ENCODE results near the gene CBX5. TPM values are rescaled to one million over a fixed set of nuclear protein-coding genes. Genes with fewer than 3 reads are reported as not detected.

CBX5 gene
- polyA plus RNA-seq, 1 of the 3 experiments (the other 2 are of a cell fraction), result 11.6 TPM

DNA sequence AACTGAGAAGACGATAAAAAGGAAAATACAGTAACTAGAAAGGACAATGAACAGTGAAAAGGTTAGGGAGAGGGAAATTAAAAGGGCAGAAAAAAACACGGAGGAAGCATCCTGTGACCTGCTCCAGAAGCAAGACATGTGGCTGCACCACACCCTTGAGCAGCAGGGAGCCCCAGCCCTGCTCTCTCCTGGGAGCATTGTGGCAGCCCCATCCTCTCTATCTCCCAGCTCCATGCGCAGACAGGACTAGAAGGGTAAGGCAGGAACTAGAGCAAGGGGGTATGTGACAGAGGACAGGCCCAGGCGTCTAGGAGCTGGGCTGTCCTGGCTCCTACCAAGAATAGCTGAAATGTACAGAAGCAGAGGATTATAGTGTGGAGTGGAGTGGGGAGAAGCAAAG is 52.5 kb downstream of the CBX5 start (continued):
- TF ChIP-seq, protein P1, sequence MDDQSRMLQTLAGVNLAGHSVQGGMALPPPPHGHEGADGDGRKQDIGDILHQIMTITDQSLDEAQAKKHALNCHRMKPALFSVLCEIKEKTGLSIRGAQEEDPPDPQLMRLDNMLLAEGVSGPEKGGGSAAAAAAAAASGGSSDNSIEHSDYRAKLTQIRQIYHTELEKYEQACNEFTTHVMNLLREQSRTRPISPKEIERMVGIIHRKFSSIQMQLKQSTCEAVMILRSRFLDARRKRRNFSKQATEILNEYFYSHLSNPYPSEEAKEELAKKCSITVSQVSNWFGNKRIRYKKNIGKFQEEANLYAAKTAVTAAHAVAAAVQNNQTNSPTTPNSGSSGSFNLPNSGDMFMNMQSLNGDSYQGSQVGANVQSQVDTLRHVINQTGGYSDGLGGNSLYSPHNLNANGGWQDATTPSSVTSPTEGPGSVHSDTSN (IDR thresholded peaks at IDR 0.05), result no peak
- no peak for TF ChIP-seq TAF1 (IDR thresholded peaks at IDR 0.05; ENCODE audit: borderline replicate concordance, low read depth, low read length)

DNA sequence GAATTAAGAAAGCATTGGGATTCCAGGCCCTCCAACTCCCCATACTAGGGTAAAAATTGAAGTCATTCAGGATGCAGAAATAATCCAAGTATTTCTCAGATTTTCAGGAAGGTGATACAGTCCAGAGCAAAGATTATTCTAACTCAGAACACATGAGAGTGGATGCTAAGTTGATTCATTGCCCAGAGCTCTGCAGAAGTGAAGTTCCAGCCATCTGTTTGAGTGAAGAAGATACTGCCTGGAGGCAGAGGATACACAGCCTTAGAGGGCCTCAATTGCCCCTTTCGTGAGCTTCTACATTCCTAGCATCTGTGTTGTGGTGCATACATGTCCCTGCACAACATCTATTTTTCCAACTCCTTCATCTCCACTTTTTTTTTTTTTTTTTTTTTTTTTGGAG is 54.3 kb downstream of the CBX5 start:
- H3K4me1 ChIP-seq (ENCODE audit: control insufficient read depth in 1 of 2, insufficient read depth in 2 of 2, low read depth in 1 of 2, low read length in 1 of 2), result peaks cover 3 to 18% of the 10 kb centered on the region in 2 experiments; a peak in 3 of 4 replicates
- ChIA-PET CTCF (interaction anchor here (0.6 to 6.7 kb wide), 8 partner anchors 10 to 246 kb away, joined by 3 to 60 read pairs (median 6); partner anchors contain the start of gene COPZ1), POLR2A (no interaction called here)
- H3K36me3 ChIP-seq (replicated peaks in 1 of 2; ENCODE audit: control insufficient read depth in 1 of 2, insufficient read depth in 2 of 2, low read length in 1 of 2), result no peaks in the 10 kb centered on the region
- no peak overlapping the region for H3K4me3 ChIP-seq (ENCODE audit: low read depth in 2 of 2, low read length in 1 of 2)
- no peaks in the 10 kb centered on the region for H3K9me2 ChIP-seq
- DNase-seq, result no peak
- no peak overlapping the region for H3K9ac ChIP-seq
- no peaks in the 10 kb centered on the region for H3K79me2 ChIP-seq (ENCODE audit: insufficient read depth)
- H4K20me1 ChIP-seq (ENCODE audit: insufficient read depth), result no peaks in the 10 kb centered on the region
- TF ChIP-seq, protein P2, sequence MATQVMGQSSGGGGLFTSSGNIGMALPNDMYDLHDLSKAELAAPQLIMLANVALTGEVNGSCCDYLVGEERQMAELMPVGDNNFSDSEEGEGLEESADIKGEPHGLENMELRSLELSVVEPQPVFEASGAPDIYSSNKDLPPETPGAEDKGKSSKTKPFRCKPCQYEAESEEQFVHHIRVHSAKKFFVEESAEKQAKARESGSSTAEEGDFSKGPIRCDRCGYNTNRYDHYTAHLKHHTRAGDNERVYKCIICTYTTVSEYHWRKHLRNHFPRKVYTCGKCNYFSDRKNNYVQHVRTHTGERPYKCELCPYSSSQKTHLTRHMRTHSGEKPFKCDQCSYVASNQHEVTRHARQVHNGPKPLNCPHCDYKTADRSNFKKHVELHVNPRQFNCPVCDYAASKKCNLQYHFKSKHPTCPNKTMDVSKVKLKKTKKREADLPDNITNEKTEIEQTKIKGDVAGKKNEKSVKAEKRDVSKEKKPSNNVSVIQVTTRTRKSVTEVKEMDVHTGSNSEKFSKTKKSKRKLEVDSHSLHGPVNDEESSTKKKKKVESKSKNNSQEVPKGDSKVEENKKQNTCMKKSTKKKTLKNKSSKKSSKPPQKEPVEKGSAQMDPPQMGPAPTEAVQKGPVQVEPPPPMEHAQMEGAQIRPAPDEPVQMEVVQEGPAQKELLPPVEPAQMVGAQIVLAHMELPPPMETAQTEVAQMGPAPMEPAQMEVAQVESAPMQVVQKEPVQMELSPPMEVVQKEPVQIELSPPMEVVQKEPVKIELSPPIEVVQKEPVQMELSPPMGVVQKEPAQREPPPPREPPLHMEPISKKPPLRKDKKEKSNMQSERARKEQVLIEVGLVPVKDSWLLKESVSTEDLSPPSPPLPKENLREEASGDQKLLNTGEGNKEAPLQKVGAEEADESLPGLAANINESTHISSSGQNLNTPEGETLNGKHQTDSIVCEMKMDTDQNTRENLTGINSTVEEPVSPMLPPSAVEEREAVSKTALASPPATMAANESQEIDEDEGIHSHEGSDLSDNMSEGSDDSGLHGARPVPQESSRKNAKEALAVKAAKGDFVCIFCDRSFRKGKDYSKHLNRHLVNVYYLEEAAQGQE (IDR thresholded peaks at IDR 0.05; ENCODE audit: low read depth, low read length), result no peak
- TF ChIP-seq TCF12 (IDR thresholded peaks at IDR 0.05) (0 out of 2 replicates have a peak, but pooled peaks have one; percentile 7), EP300 (IDR thresholded peaks at IDR 0.05; ENCODE audit: borderline replicate concordance in 1 of 2, low read depth in 1 of 2, low read length in 1 of 2) (no peak), ELF1 (IDR thresholded peaks at IDR 0.05) (no peak), SIN3A (IDR thresholded peaks at IDR 0.05; ENCODE audit: borderline replicate concordance, low read depth, low read length) (no peak)
- TF ChIP-seq, protein P1 (IDR thresholded peaks at IDR 0.05), result no peak
- TF ChIP-seq, protein P3, sequence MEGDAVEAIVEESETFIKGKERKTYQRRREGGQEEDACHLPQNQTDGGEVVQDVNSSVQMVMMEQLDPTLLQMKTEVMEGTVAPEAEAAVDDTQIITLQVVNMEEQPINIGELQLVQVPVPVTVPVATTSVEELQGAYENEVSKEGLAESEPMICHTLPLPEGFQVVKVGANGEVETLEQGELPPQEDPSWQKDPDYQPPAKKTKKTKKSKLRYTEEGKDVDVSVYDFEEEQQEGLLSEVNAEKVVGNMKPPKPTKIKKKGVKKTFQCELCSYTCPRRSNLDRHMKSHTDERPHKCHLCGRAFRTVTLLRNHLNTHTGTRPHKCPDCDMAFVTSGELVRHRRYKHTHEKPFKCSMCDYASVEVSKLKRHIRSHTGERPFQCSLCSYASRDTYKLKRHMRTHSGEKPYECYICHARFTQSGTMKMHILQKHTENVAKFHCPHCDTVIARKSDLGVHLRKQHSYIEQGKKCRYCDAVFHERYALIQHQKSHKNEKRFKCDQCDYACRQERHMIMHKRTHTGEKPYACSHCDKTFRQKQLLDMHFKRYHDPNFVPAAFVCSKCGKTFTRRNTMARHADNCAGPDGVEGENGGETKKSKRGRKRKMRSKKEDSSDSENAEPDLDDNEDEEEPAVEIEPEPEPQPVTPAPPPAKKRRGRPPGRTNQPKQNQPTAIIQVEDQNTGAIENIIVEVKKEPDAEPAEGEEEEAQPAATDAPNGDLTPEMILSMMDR (IDR thresholded peaks at IDR 0.05), result no peak
- H3K27me3 ChIP-seq (ENCODE audit: insufficient read depth), result no peaks in the 10 kb centered on the region
- no peak overlapping the region for H3K27ac ChIP-seq (ENCODE audit: low read depth in 2 of 2, low read length in 1 of 2)
- no peak overlapping the region for H2AFZ ChIP-seq (ENCODE audit: low read depth)
- WGBS (ENCODE audit: low lambda C conversion rate), result 86% methylated on average over 1 of the region's 1 CpG
- H3F3A ChIP-seq (replicated peaks; ENCODE audit: insufficient read depth), result peaks cover 28% of the 10 kb centered on the region
- H3K4me2 ChIP-seq, result no peak overlapping the region
- H3K9me3 ChIP-seq, result no peaks in the 10 kb centered on the region

Measured in SK-N-SH (cell line).